ENCODE results near the gene MYH9.

GRCh38 chr22:36238373-36239149, 149.2 kb downstream of the MYH9 start:
- TF ChIP-seq CTCF (conservative IDR thresholded peaks at IDR 0.05; ENCODE audit: low read length) (no peak), EZH2phosphoT487 (IDR thresholded peaks at IDR 0.05; ENCODE audit: borderline replicate concordance, low read depth, low read length) (no peak)
